GM19455 (cell line): ENCODE results near the gene ENGASE.

Source experiments
- ATAC-seq: cut with Tn5 transposase; IDR thresholded peaks from one replicate; pipeline ENCODE4 v1.9.1; 2021; ENCODE audit not compliant: unreplicated experiment

ENGASE gene

GRCh38 chr17:79079421-79080200 lies 5.0 kb downstream of the ENGASE start:
- ATAC-seq = no peak

GRCh38 chr17:79080349-79080748 lies 5.7 kb downstream of the ENGASE start:
- ATAC-seq = no peak

DNA sequence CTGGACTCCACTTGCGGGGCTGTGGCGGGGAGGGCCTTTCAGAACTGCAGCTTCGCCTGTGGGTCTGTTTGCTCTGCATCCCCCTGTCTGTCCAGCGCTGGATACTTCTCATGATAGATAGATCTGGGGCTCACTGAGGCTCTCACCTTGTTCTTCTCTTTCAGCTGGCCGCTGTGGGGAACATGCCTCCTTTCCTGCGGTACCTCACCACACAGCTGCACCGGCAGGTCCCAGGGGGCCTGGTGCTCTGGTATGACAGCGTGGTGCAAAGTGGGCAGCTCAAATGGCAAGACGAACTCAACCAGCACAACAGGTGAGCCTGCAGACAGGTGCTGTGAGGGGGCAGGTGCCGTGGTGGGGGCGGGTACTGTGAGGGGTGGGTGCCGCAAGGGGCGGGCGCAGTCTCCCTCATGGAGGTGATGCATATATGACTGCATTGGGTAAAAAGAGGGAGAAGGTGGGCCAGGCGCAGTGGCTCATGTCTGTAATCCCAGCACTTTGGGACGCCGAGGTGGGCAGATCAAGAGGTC lies 6.2 kb downstream of the ENGASE start:
- ATAC-seq = no peak

DNA sequence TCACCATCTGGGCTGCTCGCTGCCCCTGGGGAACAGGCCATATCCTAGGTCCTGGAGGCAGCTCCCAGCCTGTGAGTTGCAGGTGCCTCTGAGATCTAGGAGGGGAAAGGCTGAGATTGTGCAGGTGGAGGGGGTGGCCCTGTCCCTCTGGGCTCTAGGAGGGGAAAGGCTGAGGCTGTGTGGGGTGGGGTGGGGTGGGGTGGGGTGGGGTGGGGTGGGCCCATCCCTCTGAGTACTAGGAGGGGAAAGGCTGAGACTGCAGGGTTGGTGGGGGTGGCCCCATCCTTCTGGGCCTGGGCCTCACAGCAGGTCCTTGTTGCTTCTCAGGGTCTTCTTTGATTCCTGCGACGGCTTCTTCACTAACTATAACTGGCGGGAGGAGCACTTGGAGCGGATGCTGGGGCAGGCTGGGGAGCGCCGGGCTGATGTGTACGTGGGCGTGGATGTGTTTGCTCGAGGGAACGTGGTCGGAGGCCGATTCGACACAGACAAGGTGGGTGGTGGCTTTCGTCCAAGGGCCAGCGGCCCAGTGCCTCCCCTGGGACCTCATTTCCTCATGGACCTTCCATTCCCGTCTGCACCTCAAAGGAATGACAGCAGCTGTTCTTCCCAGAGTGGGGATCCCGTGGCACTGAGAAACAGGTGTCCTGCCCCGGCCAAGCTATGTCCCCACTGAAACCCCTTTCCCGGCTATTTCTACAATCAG lies 7.1 kb downstream of the ENGASE start:
- no peak for ATAC-seq

DNA sequence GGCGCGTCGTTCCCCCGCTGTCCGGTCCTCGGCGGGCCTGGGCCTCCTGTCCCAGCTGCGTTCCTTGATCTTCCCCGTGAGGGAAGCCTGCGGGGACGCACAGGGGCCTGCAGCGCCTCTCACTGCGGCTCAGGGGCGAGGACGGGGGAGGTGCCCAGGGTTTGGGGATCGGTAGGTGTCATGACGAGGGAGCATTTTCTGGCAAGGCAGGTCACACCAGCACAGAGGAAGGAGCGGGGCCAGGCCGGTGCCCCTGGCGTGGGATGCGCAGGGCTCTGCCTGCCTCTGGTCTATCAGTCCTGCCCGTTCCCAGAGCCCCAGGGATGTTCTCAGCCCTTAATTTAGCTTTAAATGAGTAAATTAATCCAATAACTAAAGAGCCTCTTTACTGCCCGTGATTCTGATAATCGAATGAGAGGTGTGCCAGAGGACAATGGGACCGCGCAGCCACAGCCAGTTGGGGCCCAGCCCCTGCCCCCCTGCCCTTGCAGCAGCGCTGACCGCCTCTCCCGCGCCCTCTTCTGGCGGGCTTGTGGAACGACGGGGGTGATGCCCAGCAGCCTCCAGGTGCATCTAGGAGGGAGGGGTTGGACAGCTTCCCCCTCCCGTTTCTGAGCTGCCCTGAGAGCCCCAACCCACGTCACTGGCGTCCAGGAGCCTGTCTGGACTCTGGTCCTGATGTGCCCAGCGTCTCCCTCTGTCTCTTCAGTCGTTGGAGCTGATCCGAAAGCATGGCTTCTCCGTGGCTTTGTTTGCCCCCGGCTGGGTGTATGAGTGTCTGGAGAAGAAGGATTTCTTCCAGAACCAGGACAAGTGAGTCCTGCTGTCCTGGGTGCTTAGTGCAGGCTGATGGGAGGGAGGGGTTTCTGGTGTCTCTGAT lies 7.9 kb downstream of the ENGASE start:
- no peak for ATAC-seq

DNA sequence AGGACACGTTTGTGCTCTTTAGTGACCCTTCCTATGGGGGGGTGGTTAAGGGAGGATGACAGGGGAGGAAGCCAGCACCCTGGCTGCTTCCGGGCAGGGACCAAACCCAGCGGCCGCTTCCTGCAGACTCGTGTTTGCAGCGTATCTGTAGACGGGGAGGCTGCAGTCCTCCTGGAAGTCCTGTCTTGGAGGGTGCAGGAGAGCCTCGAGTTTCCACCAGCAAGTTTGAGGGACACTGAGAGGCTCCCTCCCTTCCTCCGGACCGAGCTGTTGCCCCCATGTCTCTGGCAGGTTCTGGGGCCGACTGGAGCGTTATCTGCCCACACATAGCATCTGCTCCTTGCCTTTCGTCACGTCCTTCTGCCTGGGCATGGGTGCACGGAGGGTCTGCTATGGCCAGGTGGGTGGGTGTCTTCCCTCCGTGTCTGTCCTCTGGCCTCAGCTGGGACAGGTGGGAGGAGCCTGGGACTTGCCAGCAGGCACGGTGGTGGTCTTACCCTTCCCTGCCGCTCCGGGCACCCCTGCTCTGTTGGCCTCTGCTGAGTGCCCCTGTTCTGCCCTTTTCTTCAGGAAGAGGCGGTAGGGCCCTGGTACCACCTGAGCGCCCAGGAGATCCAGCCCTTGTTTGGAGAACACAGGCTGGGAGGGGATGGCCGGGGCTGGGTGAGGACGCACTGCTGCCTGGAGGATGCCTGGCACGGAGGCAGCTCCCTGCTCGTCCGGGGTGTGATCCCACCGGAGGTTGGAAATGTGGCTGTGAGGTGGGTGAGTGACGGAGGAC lies 8.8 kb downstream of the ENGASE start:
- no peak for ATAC-seq

GRCh38 chr17:79084291-79085153 lies 9.9 kb downstream of the ENGASE start:
- ATAC-seq = no peak

- no peak for ATAC-seq
These were observed 10.7 kb downstream of the ENGASE start for GRCh38 chr17:79085154-79085920.

GRCh38 chr17:79085921-79086551 lies 11.4 kb downstream of the ENGASE start:
- ATAC-seq = no peak

DNA sequence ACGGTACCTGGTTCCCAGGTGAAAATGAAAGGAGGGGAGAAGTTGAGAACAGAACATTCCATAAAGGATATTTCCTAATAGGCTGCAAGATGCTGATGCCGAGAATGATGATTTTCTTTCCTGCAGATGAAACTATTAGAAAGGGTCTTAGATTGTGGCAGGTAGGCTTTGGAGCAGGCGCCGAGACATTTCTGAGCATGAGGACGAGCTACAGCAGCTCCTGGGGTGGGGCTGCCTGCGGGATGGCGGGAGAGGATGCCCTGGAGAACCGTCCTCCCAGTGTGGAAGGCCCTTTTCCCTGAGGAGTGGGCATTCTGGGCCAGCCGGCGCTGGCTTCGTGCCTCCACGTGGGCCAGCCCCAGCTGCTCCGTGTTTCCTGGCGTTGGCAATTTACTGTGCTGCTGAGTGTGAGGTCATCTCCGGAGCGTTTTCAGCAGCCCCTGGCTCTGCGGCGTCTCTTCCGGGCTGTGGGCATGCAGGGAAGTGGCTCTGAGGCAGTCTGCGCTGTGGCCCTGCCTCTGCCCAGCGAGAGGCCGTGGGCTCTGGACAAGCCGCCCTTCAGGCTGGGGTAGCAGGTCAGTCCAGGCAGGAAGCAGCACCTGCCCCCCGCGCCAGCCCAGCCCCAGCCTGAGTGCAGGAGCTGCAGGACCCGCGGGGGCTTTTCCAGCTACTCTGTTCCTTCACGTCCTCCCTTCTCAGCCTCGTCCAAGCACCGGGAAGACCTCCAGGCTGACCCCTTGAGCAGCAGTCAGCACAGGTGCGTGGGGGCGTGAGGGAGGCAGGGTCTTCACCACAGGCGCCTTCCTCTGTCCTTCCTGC lies 12.2 kb downstream of the ENGASE start:
- no peak for ATAC-seq

GRCh38 chr17:79087428-79088143 lies 13.0 kb downstream of the ENGASE start:
- no peak for ATAC-seq

- ATAC-seq = no peak
These were observed 13.8 kb downstream of the ENGASE start for GRCh38 chr17:79088247-79088996.

DNA sequence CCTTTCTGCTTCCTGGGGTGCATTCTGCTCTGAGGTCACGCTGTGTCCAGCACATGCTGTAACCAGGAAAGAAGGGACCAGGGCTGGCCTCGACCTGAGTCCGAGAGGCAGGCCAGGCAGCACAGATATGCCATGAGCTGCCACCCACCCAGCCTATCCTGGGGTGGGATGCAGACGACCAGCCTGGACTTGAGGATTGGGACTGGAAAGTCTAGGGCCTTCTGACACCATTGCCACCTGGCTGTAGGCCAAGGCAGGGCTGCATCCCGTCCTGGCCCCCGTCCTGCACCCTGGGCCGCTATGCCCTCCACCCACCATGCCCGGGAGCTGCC lies 14.3 kb downstream of the ENGASE start:
- no peak for ATAC-seq

DNA sequence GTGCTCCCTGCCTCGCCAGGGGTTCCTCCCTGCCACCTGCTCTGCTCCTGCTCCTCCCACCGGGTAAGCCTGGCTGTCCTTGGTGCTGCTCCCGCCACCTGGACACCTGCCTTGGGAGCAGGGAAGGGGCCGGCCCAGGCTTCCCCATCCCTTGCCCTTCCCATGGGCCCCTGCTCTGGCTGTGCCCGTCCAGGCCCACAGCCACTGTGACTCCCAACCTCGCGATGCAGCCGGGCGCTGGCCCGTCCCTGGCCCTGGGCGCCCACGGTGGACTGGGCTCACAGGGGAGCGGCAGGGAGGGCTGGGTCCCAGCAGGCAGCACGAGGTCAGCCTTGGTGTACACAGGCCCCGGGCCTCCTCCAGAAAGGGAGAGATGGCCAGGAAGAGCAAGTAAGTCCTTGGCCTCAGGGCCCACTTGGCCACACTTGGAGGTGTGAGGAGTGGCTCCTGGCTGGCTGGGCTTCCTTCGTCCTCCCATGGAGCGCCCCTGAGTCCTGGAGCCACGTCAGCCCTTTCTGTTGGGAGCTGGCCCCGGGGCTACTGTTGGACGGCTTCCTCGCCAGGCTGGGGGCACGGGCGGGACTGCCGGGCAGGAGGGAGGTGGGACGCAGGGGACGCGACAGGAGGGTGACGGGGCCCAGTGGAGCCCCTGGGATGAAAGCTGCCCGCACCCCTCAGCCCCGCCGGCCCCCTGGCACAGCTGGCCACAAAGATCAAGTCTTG lies 15.3 kb downstream of the ENGASE start:
- ATAC-seq = no peak

GRCh38 chr17:79090443-79091225 lies 16.0 kb downstream of the ENGASE start:
- ATAC-seq = no peak
